Left ventricle myocardium inferior (tissue), 1 donor: ENCODE measurements around the gene ZNF518A. TPM values are rescaled to one million over a fixed set of nuclear protein-coding genes. Genes with fewer than 3 reads are reported as not detected.
A peak's percentile ranks its signal among the peaks of the same experiment; 100 is the strongest.

Experiments used
- DNase-seq: peaks from one replicate; pipeline ENCODE4 v3.0.0-alpha.2; 2020
- H3K27ac ChIP-seq: fragments of 200-600 bp; replicated peaks from 2 replicates; pipeline ENCODE4 v1.8.0; 2021
- H3K27me3 ChIP-seq: fragments of 200-600 bp; 2 replicates; pipeline ENCODE4 v1.8.0; 2021; ENCODE audit warnings: low read depth
- H3K36me3 ChIP-seq: fragments of 200-600 bp; 2 replicates; pipeline ENCODE4 v1.8.0; 2021
- H3K4me1 ChIP-seq: fragments of 200-600 bp; 2 replicates; pipeline ENCODE4 v1.8.0; 2021
- H3K4me3 ChIP-seq: fragments of 200-600 bp; 2 replicates; pipeline ENCODE4 v1.8.0; 2021; ENCODE audit warnings: mild to moderate bottlenecking, moderate library complexity
- H3K9me3 ChIP-seq: fragments of 200-600 bp; replicated peaks from 2 replicates; pipeline ENCODE4 v1.8.0; 2021
- intact Hi-C: fragments of 100-400 bp; cut with micrococcal nuclease; formaldehyde crosslinking; loops from one replicate; pipeline ENCODE4 v1.11.0; 2022
- total RNA-seq: library from RNA; stranded (reverse); fragmentation: NEBNext Ultra II Directional; extraction: Animal tissue kit (Norgen Biotek cat#: 25700); gene quantifications from one replicate; pipeline ENCODE4 v1.2.1, GENCODE V29; 2021
- TF ChIP-seq, protein P1 (sequence below): fragments of 200-600 bp; IDR thresholded peaks from 2 replicates; pipeline ENCODE4 v1.8.0; 2021; ENCODE audit warnings: antibody characterized with exemption, mild to moderate bottlenecking, borderline replicate concordance
- donor health status: DM: no; HTN: yes; CAD: no; lungs with severe emphysema.

ZNF518A gene
- total RNA-seq, 1 donor from 2014 or later, result 8.7 TPM

DNA sequence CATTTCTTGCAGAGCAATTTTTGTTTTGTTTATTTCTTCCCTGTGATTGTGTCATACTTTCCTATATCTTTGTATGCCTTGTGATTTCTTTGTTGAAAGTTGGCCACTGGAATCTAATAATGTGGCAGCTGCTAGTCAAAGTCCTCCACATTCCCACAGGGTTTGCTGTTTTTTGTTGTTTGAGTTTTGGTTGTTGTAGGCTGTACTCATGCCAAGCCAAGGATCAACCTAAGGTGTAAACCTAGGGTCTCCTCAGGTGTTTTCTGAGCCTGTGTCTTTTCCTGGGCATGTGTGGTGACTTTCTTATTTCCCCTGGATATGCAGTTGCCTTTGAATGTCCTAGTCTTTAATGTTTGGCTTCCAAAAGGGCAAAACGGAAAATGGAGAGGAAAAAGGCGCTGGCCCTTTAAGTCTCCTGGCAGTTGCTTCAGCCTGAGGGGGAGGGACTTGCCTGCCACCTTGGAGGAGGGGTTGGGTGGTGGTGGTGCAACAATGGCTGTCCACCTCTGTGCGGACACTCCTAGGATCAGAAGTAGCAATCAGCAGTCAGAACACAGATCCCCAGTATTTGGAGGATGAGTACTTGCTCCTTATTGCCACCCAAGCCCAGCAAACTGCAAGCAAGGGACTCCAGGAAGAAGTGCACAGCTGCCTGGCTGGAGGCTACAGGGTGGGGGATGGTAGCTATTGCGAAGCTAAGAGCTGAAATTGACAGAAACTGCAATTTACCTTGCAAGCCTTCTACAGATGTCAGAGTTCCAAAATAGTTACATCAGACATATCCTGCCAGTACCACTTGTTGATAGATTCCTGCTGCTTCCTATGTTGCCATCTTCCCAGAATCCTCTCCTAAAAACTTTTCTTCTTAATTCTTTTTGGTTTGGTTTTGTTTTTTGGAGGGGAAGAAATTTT is 5.6 kb upstream of the ZNF518A start:
- TF ChIP-seq, protein P1, sequence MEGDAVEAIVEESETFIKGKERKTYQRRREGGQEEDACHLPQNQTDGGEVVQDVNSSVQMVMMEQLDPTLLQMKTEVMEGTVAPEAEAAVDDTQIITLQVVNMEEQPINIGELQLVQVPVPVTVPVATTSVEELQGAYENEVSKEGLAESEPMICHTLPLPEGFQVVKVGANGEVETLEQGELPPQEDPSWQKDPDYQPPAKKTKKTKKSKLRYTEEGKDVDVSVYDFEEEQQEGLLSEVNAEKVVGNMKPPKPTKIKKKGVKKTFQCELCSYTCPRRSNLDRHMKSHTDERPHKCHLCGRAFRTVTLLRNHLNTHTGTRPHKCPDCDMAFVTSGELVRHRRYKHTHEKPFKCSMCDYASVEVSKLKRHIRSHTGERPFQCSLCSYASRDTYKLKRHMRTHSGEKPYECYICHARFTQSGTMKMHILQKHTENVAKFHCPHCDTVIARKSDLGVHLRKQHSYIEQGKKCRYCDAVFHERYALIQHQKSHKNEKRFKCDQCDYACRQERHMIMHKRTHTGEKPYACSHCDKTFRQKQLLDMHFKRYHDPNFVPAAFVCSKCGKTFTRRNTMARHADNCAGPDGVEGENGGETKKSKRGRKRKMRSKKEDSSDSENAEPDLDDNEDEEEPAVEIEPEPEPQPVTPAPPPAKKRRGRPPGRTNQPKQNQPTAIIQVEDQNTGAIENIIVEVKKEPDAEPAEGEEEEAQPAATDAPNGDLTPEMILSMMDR, result no peak
- intact Hi-C loops, result no loop called here
- peaks cover 4% of the 10 kb centered on the region for H3K4me1 ChIP-seq
- H3K27ac ChIP-seq, result no peak overlapping the region
- H3K9me3 ChIP-seq, result peaks cover 4% of the 10 kb centered on the region
- DNase-seq, result no peak
- H3K36me3 ChIP-seq, result no peaks in the 10 kb centered on the region
- H3K4me3 ChIP-seq, result peak overlapping the region; percentile 29
- peaks cover 96% of the 10 kb centered on the region for H3K27me3 ChIP-seq

DNA sequence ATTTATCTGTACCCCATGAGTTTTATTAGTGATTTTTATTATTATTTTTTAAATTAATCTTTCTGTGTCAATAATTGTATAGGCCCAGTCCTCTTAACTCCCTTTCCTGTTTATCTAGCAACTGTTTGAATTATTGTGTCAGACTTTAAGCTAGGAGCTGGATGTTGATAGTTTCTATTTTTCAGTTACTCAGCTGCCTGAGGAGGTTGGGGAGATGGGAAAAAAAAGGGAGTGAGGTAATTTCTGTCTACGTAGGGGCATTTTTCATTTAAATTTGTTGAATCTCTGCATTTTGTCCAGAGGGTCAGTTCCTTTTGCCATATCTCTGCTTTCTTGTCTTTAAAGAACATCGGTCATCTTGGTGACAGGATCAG is 5.0 kb upstream of the ZNF518A start:
- intact Hi-C loops, result no loop called here

DNA sequence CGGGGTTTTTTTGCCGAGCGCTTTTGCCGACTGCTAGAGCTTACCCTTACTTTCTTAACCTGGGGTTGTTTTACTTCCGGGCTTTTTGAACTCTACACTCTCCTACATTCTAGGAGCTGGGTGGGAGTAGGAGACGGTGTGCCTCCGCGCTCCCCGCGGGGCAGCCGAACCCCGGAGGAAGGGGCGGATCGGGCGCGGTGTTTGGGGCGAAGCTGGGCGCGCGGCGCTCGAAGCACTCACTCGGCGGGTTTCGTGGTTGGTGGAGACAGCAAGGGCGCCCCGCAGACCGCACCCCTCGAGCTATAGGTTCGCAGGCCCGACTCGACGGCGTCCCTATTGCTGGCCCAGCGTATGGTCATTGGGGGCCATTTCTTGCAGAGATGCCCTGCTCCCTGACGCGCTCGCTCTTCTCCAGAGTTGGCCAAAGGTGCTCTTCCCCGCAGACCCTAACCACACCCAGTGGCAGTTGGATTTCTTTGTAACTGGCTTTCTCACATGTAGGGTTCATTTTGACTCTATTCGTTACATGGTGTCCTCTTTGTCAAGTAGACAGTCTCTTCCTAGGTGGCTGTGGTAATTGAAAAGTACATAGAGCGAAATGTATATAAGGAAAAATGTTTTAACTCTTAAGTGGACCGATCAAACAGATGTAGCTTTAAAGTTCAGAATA is 364 bp downstream of the ZNF518A start:
- TF ChIP-seq, protein P1, result no peak
- intact Hi-C loops, result no loop called here

More for the DNA sequence above, 5.0 kb upstream of the ZNF518A start:
- H3K4me3 ChIP-seq, result no peak overlapping the region
- H3K4me1 ChIP-seq, result peaks cover 9% of the 10 kb centered on the region
- peaks cover 90% of the 10 kb centered on the region for H3K27me3 ChIP-seq
- no peaks in the 10 kb centered on the region for H3K36me3 ChIP-seq
- TF ChIP-seq, protein P1, result no peak
- no peak overlapping the region for H3K27ac ChIP-seq
- peaks cover 4% of the 10 kb centered on the region for H3K9me3 ChIP-seq
- no peak for DNase-seq

DNA sequence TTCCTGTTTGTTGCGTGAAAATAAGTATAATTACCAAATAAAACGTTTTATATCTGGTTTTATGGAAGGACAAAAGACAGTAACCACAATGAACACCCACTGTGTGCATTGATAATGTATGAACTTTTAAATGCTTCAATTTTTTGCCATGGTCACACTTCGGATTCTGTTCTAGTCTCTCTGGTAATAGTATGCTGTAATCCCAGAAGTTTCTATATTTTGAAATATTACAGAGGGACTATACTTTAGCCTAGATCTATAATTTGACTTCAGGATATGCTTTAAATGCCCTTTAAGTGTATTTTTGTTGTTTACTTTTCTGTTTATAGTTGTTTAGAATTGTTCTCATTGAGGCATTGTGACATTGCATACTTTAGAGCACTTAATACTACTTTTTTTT is 1.5 kb downstream of the ZNF518A start:
- Histone ChIP-seq H3K4me3 (no peak overlapping the region), H3K27ac (no peak overlapping the region), H3K36me3 (peaks cover 41% of the 10 kb centered on the region), H3K27me3 (peaks cover 25% of the 10 kb centered on the region), H3K4me1 (peaks cover 30% of the 10 kb centered on the region), H3K9me3 (peaks cover 4% of the 10 kb centered on the region)
- TF ChIP-seq, protein P1, result no peak
- intact Hi-C loops, result no loop called here
- no peak for DNase-seq

More for the DNA sequence above, 364 bp downstream of the ZNF518A start:
- peaks cover 36% of the 10 kb centered on the region for H3K27me3 ChIP-seq
- peak; percentile 68 for DNase-seq
- peaks cover 30% of the 10 kb centered on the region for H3K4me1 ChIP-seq
- H3K9me3 ChIP-seq, result peaks cover 4% of the 10 kb centered on the region
- H3K27ac ChIP-seq, result peak overlapping the region; percentile 98
- H3K36me3 ChIP-seq, result peaks cover 29% of the 10 kb centered on the region
- H3K4me3 ChIP-seq, result peak overlapping the region; percentile 86

DNA sequence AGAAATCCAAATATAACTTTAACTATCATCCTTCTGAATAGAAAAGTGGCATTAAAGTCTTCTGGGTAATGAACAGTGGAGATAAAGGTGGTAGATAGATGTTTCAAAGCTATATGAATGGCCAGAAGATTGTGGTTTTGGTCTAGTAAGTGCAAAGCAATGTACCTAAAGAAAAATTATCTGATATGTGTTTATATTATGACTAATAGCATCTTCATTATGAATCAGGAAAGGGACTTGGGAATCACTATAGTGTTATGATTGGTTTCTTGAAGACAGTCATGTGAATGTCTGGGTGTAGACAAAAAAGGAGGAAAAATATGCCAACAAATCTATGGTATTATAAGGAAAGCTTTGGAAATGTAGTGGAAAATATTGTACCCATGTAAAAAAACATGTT is 3.0 kb downstream of the ZNF518A start:
- no peak overlapping the region for H3K4me3 ChIP-seq
- TF ChIP-seq, protein P1, result no peak
- H3K36me3 ChIP-seq, result peaks cover 56% of the 10 kb centered on the region
- H3K9me3 ChIP-seq, result peaks cover 4% of the 10 kb centered on the region
- peaks cover 30% of the 10 kb centered on the region for H3K4me1 ChIP-seq
- intact Hi-C loops, result no loop called here
- peaks cover 10% of the 10 kb centered on the region for H3K27me3 ChIP-seq
- H3K27ac ChIP-seq, result no peak overlapping the region
- no peak for DNase-seq
